HL-60/S4 treated with phorbol 12-myristate 13-acetate at 8.2 ng/mL for 4 days and 3 days (cell line): ENCODE results near the gene CABCOCO1.

Source experiments
- in situ Hi-C: fragments of 300-500 bp; cut with MboI; formaldehyde crosslinking; loops from 2 replicates; pipeline ENCODE4 v1.15.0; 2022; ENCODE audit warnings: low sequenced_read_pairs

CABCOCO1 gene

GRCh38 chr10:61779950-61780659 lies 117.4 kb downstream of the CABCOCO1 start:
- in situ Hi-C loops, result no loop called here

- in situ Hi-C loops, result no loop called here
Observed at GRCh38 chr10:61780732-61781131, 118.0 kb downstream of the CABCOCO1 start.

- in situ Hi-C loops, result no loop called here
Observed at GRCh38 chr10:61781969-61782403, 119.3 kb downstream of the CABCOCO1 start.

- in situ Hi-C loops, result no loop called here
Observed at GRCh38 chr10:61784354-61785133, 121.8 kb downstream of the CABCOCO1 start.

GRCh38 chr10:61785473-61786105 lies 122.9 kb downstream of the CABCOCO1 start:
- in situ Hi-C loops, result no loop called here

GRCh38 chr10:61786728-61787127 lies 124.0 kb downstream of the CABCOCO1 start:
- in situ Hi-C loops, result no loop called here

- in situ Hi-C loops, result no loop called here
Observed at GRCh38 chr10:61787170-61787569, 124.4 kb downstream of the CABCOCO1 start.

- in situ Hi-C loops, result no loop called here
Observed at GRCh38 chr10:61789031-61789430, 126.3 kb downstream of the CABCOCO1 start.

GRCh38 chr10:61791216-61791615 lies 128.5 kb downstream of the CABCOCO1 start:
- in situ Hi-C loops, result no loop called here

- in situ Hi-C loops, result no loop called here
Observed at GRCh38 chr10:61792097-61792716, 129.5 kb downstream of the CABCOCO1 start.

- in situ Hi-C loops, result no loop called here
Observed at GRCh38 chr10:61792921-61793320, 130.2 kb downstream of the CABCOCO1 start.

- in situ Hi-C loops, result no loop called here
Observed at GRCh38 chr10:61793760-61794703, 131.3 kb downstream of the CABCOCO1 start.

- in situ Hi-C loops, result no loop called here
Observed at GRCh38 chr10:61795147-61795546, 132.4 kb downstream of the CABCOCO1 start.

GRCh38 chr10:61795551-61795950 lies 132.8 kb downstream of the CABCOCO1 start:
- in situ Hi-C loops, result no loop called here

- in situ Hi-C loops, result no loop called here
Observed at GRCh38 chr10:61796785-61797184, 134.1 kb downstream of the CABCOCO1 start.

- in situ Hi-C loops, result no loop called here
Observed at GRCh38 chr10:61797304-61798153, 134.8 kb downstream of the CABCOCO1 start.

- in situ Hi-C loops, result no loop called here
Observed at GRCh38 chr10:61798713-61799112, 136.0 kb downstream of the CABCOCO1 start.

GRCh38 chr10:61801484-61801883 lies 138.8 kb downstream of the CABCOCO1 start:
- in situ Hi-C loops, result no loop called here

GRCh38 chr10:61803269-61803668 lies 140.5 kb downstream of the CABCOCO1 start:
- in situ Hi-C loops, result no loop called here
